Gastroesophageal sphincter (tissue), 3 donors: Measurements from ENCODE around the gene NRXN3.

Experiments used
- CTCF ChIP-seq, 4 experiments: fragments of 200-600 bp in 2 of 4; fragments of 450-650 bp in 2 of 4; sonication (generic) in 1 of 4; IDR thresholded peaks; one replicate each; pipeline ENCODE4 v1.5.1; 2017 to 2019; ENCODE audit warnings: antibody characterized with exemption in 4 of 4, mild to moderate bottlenecking in 2 of 4, moderate library complexity in 2 of 4
- EP300 ChIP-seq: sonication (generic); formaldehyde crosslinking; IDR thresholded peaks from one replicate; pipeline ENCODE4 v1.6.1; 2017; ENCODE audit warnings: antibody characterized with exemption, mild to moderate bottlenecking
- POLR2AphosphoS5 ChIP-seq: sonication (generic); formaldehyde crosslinking; IDR thresholded peaks from one replicate; pipeline ENCODE4 v1.6.1; 2017; ENCODE audit warnings: antibody characterized with exemption

GRCh38 chr14:79871136-79871535, 1701.0 kb downstream of the NRXN3 start:
- TF ChIP-seq CTCF (IDR thresholded peaks at IDR 0.05), result no peak
- TF ChIP-seq POLR2AphosphoS5, result no peak
- TF ChIP-seq EP300, result no peak
